Kidney epithelial cell (primary cell): ENCODE data around the gene STK39. TPM values are rescaled to one million over a fixed set of nuclear protein-coding genes. Genes with fewer than 3 reads are reported as not detected.

ENCODE experiments used
- DNase-seq: peaks from one replicate; pipeline ENCODE4 v3.0.0-alpha.2; 2010; ENCODE audit warnings: low read depth
- H3K27me3 ChIP-seq: 2 replicates; pipeline ENCODE4 v1.6.0; 2011; ENCODE audit warnings: low read length; ENCODE audit not compliant: control insufficient read depth, insufficient read depth
- H3K36me3 ChIP-seq: 2 replicates; pipeline ENCODE4 v1.5.1; 2011; ENCODE audit warnings: low read length; ENCODE audit not compliant: control insufficient read depth, insufficient read depth
- H3K4me3 ChIP-seq: 2 replicates; pipeline ENCODE4 v1.5.1; 2011; ENCODE audit warnings: low read depth, mild to moderate bottlenecking, control low read depth, low read length
- total RNA-seq: library from RNA; depleted of rRNA; stranded (reverse); fragments of >200 nt; gene quantifications from 2 replicates; pipeline ENCODE4 v1.2.3, GENCODE V29; 2015
- TF ChIP-seq, protein P1 (sequence below): IDR thresholded peaks from 2 replicates; pipeline ENCODE4 v1.5.1; 2011; ENCODE audit warnings: mild to moderate bottlenecking, moderate library complexity, low read length, control low read depth, inconsistent platforms; ENCODE audit not compliant: insufficient read depth, poor library complexity, severe bottlenecking

STK39 gene
- total RNA-seq, 1 donor from 2014 or later, result 30.1 TPM

DNA sequence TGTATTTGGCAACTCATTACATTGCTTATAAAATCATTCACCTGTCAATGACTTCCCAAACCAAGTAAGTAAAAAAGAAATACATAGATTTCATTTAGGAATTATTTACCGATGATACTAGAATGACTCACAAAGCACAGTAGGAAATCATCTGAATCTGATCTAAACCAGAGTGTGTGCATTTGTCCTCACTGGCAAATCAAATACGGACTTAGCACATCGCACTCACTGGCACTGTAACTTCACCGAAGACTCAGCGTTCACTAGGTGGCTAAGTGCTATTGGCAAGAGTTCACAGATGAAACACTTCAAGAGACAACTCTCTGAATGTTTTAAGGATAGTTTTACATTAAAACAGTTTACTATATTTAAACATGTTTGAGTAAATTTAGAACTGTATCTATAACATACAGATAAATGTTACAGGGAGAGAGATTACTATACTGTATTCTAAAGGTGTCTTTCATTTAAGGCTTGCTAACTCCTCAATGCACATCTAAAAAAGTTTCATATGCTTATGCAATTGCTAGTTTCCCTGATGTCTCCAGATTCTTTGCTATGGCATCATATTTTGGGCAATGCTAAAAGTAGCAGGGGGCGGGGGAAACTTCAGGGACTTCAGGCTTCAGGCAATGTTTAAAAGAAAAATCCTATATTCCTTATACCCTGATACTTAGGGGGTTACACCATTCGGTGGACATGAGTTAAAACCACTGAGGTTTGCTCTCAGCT lies 48.8 kb downstream of the STK39 start:
- TF ChIP-seq, protein P1, sequence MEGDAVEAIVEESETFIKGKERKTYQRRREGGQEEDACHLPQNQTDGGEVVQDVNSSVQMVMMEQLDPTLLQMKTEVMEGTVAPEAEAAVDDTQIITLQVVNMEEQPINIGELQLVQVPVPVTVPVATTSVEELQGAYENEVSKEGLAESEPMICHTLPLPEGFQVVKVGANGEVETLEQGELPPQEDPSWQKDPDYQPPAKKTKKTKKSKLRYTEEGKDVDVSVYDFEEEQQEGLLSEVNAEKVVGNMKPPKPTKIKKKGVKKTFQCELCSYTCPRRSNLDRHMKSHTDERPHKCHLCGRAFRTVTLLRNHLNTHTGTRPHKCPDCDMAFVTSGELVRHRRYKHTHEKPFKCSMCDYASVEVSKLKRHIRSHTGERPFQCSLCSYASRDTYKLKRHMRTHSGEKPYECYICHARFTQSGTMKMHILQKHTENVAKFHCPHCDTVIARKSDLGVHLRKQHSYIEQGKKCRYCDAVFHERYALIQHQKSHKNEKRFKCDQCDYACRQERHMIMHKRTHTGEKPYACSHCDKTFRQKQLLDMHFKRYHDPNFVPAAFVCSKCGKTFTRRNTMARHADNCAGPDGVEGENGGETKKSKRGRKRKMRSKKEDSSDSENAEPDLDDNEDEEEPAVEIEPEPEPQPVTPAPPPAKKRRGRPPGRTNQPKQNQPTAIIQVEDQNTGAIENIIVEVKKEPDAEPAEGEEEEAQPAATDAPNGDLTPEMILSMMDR, result no peak
- no peak for DNase-seq
- no peaks in the 10 kb centered on the region for H3K36me3 ChIP-seq
- H3K27me3 ChIP-seq, result no peaks in the 10 kb centered on the region
- H3K4me3 ChIP-seq, result no peak overlapping the region

DNA sequence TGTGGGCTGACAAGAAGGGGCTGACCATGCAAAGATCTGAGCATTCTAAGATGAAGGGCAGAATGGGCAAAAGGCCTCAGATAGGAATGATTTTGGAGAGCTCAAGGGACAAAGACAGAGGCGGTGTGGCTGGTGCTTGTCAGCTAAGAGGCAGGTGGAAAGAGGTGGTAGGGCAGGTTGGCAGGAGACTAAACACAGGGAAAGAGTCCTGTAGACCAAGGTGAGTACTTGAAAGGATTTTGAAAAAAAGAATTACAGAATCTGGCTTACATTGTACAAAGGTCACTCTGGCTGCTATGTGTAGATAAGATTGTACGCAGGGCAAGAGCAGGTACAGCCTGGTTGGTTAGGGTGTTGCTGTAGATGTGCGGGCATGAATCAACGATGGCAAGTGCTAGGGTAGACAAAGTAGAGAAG lies 50.6 kb downstream of the STK39 start:
- TF ChIP-seq, protein P1, result no peak
- Histone ChIP-seq H3K4me3 (no peak overlapping the region), H3K36me3 (no peaks in the 10 kb centered on the region)

DNA sequence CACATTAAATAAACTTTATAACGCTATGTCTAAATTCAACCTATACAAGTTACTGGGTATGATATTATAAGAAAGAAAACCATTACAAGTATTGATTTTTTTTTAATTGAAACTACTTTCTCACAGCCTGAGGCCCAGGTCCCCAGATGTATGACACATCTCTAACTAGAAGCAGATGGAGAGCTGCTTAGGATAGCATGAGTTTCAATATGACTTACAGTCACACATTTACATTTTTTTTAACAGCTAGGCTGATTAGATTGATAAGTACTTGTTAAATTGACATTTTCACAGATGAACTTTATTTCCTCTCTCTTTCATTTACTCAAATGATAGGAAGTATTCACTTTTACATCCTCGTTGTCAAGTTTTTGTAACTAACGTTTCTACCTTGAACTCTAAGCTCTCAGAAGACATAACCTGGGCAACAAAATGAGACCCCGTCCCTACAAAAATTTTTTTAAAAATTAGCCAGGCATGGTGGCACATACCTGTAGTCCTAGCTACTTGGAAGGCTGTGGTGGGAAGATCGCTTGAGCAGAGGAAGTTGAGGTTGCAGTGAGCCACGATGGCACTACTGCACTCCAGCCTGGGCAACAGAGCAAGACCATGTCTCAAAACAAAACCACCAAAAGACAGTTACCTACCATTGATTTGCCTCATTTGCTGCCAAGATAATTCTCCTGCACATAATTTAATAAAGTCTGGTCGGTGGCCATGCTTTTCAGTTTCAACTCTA lies 52.4 kb downstream of the STK39 start:
- TF ChIP-seq, protein P1, result no peak
- H3K36me3 ChIP-seq, result no peaks in the 10 kb centered on the region
- H3K27me3 ChIP-seq, result no peaks in the 10 kb centered on the region
- DNase-seq, result no peak
- no peak overlapping the region for H3K4me3 ChIP-seq

More for the DNA sequence above, 50.6 kb downstream of the STK39 start:
- no peak for DNase-seq
- H3K27me3 ChIP-seq, result no peaks in the 10 kb centered on the region

DNA sequence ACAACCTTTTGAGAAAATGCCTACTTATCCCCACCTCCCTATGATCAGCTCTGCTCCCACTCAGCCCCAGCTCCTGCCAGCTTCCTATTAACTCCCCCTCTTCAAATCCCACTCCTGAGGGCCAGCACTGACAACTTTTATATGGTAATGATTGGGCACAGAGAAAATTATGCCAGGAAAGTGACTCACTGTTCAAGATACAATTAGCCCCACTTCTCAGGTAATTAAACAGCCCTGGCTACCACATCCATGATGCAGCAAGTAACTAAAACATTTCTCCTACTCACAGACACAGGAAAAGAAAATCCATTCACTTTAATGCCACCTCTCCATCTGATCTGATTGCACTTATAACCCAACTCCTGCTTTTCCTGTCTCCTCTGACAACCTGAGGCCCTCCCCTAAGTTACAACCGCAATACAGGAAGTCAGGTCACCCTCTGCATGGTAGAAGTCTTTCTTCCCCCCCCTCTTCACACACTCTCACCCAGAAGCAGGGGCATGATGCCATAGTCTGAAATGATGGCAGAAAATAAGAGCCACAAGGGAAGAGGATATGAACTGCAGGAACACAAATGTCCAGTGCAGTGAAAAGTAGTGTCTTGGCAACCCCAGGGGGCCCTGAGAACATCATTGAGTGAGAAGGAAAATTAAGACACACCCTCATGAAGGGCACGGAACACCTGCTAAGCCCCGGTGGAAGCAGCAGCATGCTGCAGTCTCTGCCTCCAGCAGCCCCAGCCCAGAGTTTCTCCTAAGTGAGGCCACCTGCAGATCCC lies 54.4 kb downstream of the STK39 start:
- TF ChIP-seq, protein P1, result no peak
- peaks cover 2% of the 10 kb centered on the region for H3K36me3 ChIP-seq
- no peak overlapping the region for H3K4me3 ChIP-seq
- H3K27me3 ChIP-seq, result no peaks in the 10 kb centered on the region
- no peak for DNase-seq

GRCh38 chr2:168191955-168192785 lies 55.2 kb downstream of the STK39 start:
- DNase-seq, result no peak

More at GRCh38 chr2:168191955-168192785, 55.2 kb downstream of the STK39 start:
- H3K36me3 ChIP-seq, result peaks cover 2% of the 10 kb centered on the region
- H3K4me3 ChIP-seq, result no peak overlapping the region
- no peaks in the 10 kb centered on the region for H3K27me3 ChIP-seq
- TF ChIP-seq, protein P1, result no peak
